Tibial nerve (tissue), 4 donors: ENCODE results near the gene MAP3K7CL. TPM values are rescaled to one million over a fixed set of nuclear protein-coding genes. Genes with fewer than 3 reads are reported as not detected.

Experiments used
- DNase-seq, 2 donors: peaks; one replicate each; pipeline ENCODE4 v3.0.0-alpha.2; 2019; ENCODE audit warnings: low spot score in 2 of 2
- H3K27ac ChIP-seq, 4 donors: fragments of 200-600 bp; sonication (generic) in 3 of 4; one replicate each; pipeline ENCODE4 v1.5.1; 2017 to 2019; ENCODE audit warnings: mild to moderate bottlenecking in 1 of 4
- H3K27me3 ChIP-seq, 2 donors: fragments of 200-600 bp; sonication (generic) in 1 of 2; one replicate each; pipeline versions ENCODE4 v1.5.1 to v1.6.0; 2017 to 2019
- H3K36me3 ChIP-seq, 3 donors: fragments of 200-600 bp; sonication (generic); one replicate each; pipeline ENCODE4 v1.5.1; 2018 to 2019
- H3K4me1 ChIP-seq, 4 donors: fragments of 200-600 bp; sonication (generic) in 3 of 4; one replicate each; pipeline ENCODE4 v1.5.1; 2017 to 2019
- H3K4me3 ChIP-seq, 4 donors: fragments of 200-600 bp; sonication (generic) in 3 of 4; one replicate each; pipeline ENCODE4 v1.5.1; 2017 to 2019; ENCODE audit warnings: mild to moderate bottlenecking in 1 of 4, moderate library complexity in 1 of 4
- H3K9me3 ChIP-seq, 4 donors: fragments of 200-600 bp; sonication (generic) in 3 of 4; one replicate each; pipeline ENCODE4 v1.5.1; 2017 to 2019
- EP300 ChIP-seq, 2 donors: sonication (generic); formaldehyde crosslinking; IDR thresholded peaks; one replicate each; pipeline ENCODE4 v1.6.1; 2017; ENCODE audit warnings: antibody characterized with exemption in 2 of 2, mild to moderate bottlenecking in 1 of 2
- POLR2A ChIP-seq, 2 donors: fragments of 450-650 bp; IDR thresholded peaks; one replicate each; pipeline ENCODE4 v1.6.1; 2017; ENCODE audit warnings: antibody characterized with exemption in 2 of 2, mild to moderate bottlenecking in 2 of 2, moderate library complexity in 2 of 2
- WGBS, 2 donors: methylation state at CpG; one replicate each; pipeline ENCODE4 v1.1.5; 2018; 5-methylcytosine and 5-hydroxymethylcytosine counted together
- total RNA-seq, 4 donors: library from RNA; depleted of rRNA; stranded (reverse); fragments of >200 nt; gene quantifications; one replicate each; pipeline ENCODE4 v1.1.0, GENCODE V29; 2016
- TF ChIP-seq, protein P1 (sequence below), 5 experiments: fragments of 200-600 bp in 3 of 5; fragments of 450-650 bp in 2 of 5; sonication (generic) in 3 of 5; IDR thresholded peaks; one replicate each; pipeline ENCODE4 v1.5.1; 2016 to 2019; ENCODE audit warnings: antibody characterized with exemption in 5 of 5, mild to moderate bottlenecking in 3 of 5, moderate library complexity in 2 of 5

MAP3K7CL gene
- total RNA-seq, 4 donors from 2014 or later, result 2.8 to 9.2 (median 5.4) TPM

DNA sequence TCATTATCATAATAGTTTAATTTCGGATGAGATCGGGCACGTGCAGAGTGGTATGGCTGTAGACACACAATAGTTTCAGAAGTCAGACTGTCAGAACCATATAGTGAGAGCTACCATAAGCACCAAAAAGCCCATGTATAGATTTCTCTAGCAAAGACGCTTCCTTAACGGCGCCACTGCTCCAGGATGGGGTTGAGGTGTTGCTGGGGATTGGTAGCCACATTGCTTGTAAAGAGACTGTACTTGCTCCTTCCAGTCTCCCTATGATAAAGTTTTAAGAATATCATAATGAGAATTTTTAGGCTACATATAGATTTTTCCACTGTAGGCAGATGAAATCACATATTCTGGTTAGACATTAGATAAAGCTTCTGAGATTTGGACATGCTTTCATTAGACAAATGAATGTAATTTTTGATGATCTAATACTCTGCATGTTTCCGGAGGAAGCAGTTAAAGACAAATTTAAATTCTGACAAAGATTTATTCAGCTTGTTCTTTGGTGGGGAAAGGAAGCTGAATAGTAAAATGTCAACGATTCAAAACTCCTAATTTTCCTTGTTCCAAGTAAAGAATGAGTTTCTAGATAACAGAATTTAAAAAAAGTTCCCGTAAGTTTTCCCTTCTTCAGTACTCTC is 77.7 kb downstream of the MAP3K7CL start:
- Histone ChIP-seq H3K27me3 (no peaks in the 10 kb centered on the region), H3K4me3 (peak overlapping the region in 1 of 4 donors; percentile 1), H3K36me3 (no peaks in the 10 kb centered on the region), H3K4me1 (peaks cover 0 to 29% (median 8%) of the 10 kb centered on the region in 4 donors), H3K9me3 (no peaks in the 10 kb centered on the region), H3K27ac (peak overlapping the region in 3 of 4 donors; percentile 37 to 85 (median 73))
- WGBS, 2 donors, result 31 to 39% methylated on average over 9 of the region's 9 CpGs
- no peak for DNase-seq
- TF ChIP-seq EP300 (IDR thresholded peaks at IDR 0.05) (no peak), POLR2A (IDR thresholded peaks at IDR 0.05) (no peak)
- TF ChIP-seq, protein P1, sequence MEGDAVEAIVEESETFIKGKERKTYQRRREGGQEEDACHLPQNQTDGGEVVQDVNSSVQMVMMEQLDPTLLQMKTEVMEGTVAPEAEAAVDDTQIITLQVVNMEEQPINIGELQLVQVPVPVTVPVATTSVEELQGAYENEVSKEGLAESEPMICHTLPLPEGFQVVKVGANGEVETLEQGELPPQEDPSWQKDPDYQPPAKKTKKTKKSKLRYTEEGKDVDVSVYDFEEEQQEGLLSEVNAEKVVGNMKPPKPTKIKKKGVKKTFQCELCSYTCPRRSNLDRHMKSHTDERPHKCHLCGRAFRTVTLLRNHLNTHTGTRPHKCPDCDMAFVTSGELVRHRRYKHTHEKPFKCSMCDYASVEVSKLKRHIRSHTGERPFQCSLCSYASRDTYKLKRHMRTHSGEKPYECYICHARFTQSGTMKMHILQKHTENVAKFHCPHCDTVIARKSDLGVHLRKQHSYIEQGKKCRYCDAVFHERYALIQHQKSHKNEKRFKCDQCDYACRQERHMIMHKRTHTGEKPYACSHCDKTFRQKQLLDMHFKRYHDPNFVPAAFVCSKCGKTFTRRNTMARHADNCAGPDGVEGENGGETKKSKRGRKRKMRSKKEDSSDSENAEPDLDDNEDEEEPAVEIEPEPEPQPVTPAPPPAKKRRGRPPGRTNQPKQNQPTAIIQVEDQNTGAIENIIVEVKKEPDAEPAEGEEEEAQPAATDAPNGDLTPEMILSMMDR (IDR thresholded peaks at IDR 0.05), result no peak

DNA sequence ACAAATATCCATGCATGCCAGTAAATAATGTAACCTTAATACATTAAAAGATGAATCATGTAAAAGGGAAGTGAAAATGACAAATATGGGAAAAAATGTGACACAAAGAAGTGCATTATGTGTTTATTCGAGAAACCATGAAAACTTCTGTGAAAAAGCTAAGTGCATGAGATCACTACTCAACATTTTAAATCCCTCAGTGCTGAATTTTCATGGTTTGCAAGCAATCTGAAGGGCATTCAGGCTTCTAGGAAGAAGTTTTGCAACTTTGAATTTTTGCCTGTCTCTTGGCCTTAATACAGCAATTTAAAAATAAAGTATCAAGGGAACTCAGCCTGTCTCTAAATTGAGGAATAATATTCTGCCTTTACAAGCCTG is 78.2 kb downstream of the MAP3K7CL start:
- no peaks in the 10 kb centered on the region for H3K27me3 ChIP-seq
- H3K4me1 ChIP-seq, result peaks cover 0 to 29% (median 8%) of the 10 kb centered on the region in 4 donors
- WGBS, 2 donors, result 5 to 6% methylated on average over 1 of the region's 1 CpG
- H3K36me3 ChIP-seq, result no peaks in the 10 kb centered on the region
- TF ChIP-seq, protein P1 (IDR thresholded peaks at IDR 0.05), result no peak
- TF ChIP-seq EP300 (IDR thresholded peaks at IDR 0.05), result peak in 1 of 2 donors; percentile 67
- no peak for DNase-seq
- peak overlapping the region in 1 of 4 donors; percentile 1 for H3K4me3 ChIP-seq
- peak overlapping the region in 3 of 4 donors; percentile 37 to 85 (median 73) for H3K27ac ChIP-seq
- no peaks in the 10 kb centered on the region for H3K9me3 ChIP-seq

GRCh38 chr21:29209696-29210095 is 79.3 kb downstream of the MAP3K7CL start:
- peaks cover 0 to 29% (median 8%) of the 10 kb centered on the region in 4 donors for H3K4me1 ChIP-seq
- no peaks in the 10 kb centered on the region for H3K9me3 ChIP-seq
- TF ChIP-seq, protein P1 (IDR thresholded peaks at IDR 0.05), result no peak
- TF ChIP-seq POLR2A (IDR thresholded peaks at IDR 0.05), result no peak
- H3K27me3 ChIP-seq, result no peaks in the 10 kb centered on the region
- H3K36me3 ChIP-seq, result no peaks in the 10 kb centered on the region
- peak overlapping the region in 1 of 4 donors; percentile 85 for H3K27ac ChIP-seq
- no peak for DNase-seq
- no peak overlapping the region for H3K4me3 ChIP-seq

- no peak for DNase-seq
These were observed 80.8 kb downstream of the MAP3K7CL start for GRCh38 chr21:29211205-29211604.

GRCh38 chr21:29212446-29212845 is 82.0 kb downstream of the MAP3K7CL start:
- 95 to 96% methylated on average over 7 of the region's 7 CpGs for WGBS, 2 donors
- no peak for TF ChIP-seq EP300 (IDR thresholded peaks at IDR 0.05)
- TF ChIP-seq POLR2A (IDR thresholded peaks at IDR 0.05), result no peak
- TF ChIP-seq, protein P1 (IDR thresholded peaks at IDR 0.05), result no peak
- Histone ChIP-seq H3K27me3 (no peaks in the 10 kb centered on the region), H3K36me3 (no peaks in the 10 kb centered on the region), H3K9me3 (no peaks in the 10 kb centered on the region), H3K4me3 (no peak overlapping the region), H3K4me1 (peaks cover 0 to 27% (median 8%) of the 10 kb centered on the region in 4 donors), H3K27ac (no peak overlapping the region)
- no peak for DNase-seq

More at GRCh38 chr21:29211205-29211604, 80.8 kb downstream of the MAP3K7CL start:
- Histone ChIP-seq H3K36me3 (no peaks in the 10 kb centered on the region), H3K4me1 (peaks cover 0 to 29% (median 8%) of the 10 kb centered on the region in 4 donors), H3K27me3 (no peaks in the 10 kb centered on the region), H3K4me3 (no peak overlapping the region), H3K27ac (no peak overlapping the region), H3K9me3 (no peaks in the 10 kb centered on the region)
- TF ChIP-seq, protein P1 (IDR thresholded peaks at IDR 0.05), result no peak
- TF ChIP-seq EP300 (IDR thresholded peaks at IDR 0.05) (no peak), POLR2A (IDR thresholded peaks at IDR 0.05) (no peak)
